H7 (cell line): ENCODE measurements around the gene TMEM178A. TPM values are rescaled to one million over a fixed set of nuclear protein-coding genes. Genes with fewer than 3 reads are reported as not detected.
"Not testable (repeated sequence)": the region's sequence is repeated elsewhere in the genome, so short reads cannot be mapped to it uniquely, and the experiment has no call there.

Source experiments
- DNase-seq: peaks from one replicate; pipeline ENCODE4 v3.0.0; 2012
- H3K27me3 ChIP-seq: 2 replicates; pipeline ENCODE4 v1.6.0; 2011; ENCODE audit warnings: mild to moderate bottlenecking, low read length; ENCODE audit not compliant: control insufficient read depth, insufficient read depth
- H3K36me3 ChIP-seq: replicated peaks from 2 replicates; pipeline ENCODE4 v1.5.1; 2011; ENCODE audit warnings: low read length; ENCODE audit not compliant: control insufficient read depth, insufficient read depth
- H3K4me3 ChIP-seq: 2 replicates; pipeline ENCODE4 v1.5.1; 2011; ENCODE audit warnings: low read depth, mild to moderate bottlenecking, control low read depth, low read length, moderate library complexity; ENCODE audit not compliant: insufficient read depth
- total RNA-seq: library from RNA; depleted of rRNA; stranded (reverse); fragments of >200 nt; shearing (Covaris generic); gene quantifications from 2 replicates; pipeline ENCODE4 v1.2.3, GENCODE V29; 2014

Gene TMEM178A
- total RNA-seq, 1 experiment from 2014 or later: 8.1 TPM

- Histone ChIP-seq H3K36me3 (no peaks in the 10 kb centered on the region), H3K27me3 (no peaks in the 10 kb centered on the region), H3K4me3 (no peak overlapping the region)
- DNase-seq: no peak
These were observed 27.1 kb upstream of the TMEM178A start for GRCh38 chr2:39638581-39638980.

- no peak for DNase-seq
- Histone ChIP-seq H3K36me3 (no peaks in the 10 kb centered on the region), H3K4me3 (no peak overlapping the region), H3K27me3 (no peaks in the 10 kb centered on the region)
These were observed 25.6 kb upstream of the TMEM178A start for GRCh38 chr2:39640107-39640506.

GRCh38 chr2:39640681-39641080 lies 25.0 kb upstream of the TMEM178A start:
- no peak for DNase-seq
- H3K36me3 ChIP-seq: no peaks in the 10 kb centered on the region
- H3K4me3 ChIP-seq: no peak overlapping the region
- no peaks in the 10 kb centered on the region for H3K27me3 ChIP-seq

GRCh38 chr2:39641635-39642034 lies 24.1 kb upstream of the TMEM178A start:
- no peaks in the 10 kb centered on the region for H3K27me3 ChIP-seq
- H3K36me3 ChIP-seq: no peaks in the 10 kb centered on the region
- no peak for DNase-seq
- H3K4me3 ChIP-seq: no peak overlapping the region

GRCh38 chr2:39642051-39642718 lies 23.5 kb upstream of the TMEM178A start:
- DNase-seq: no peak
- Histone ChIP-seq H3K4me3 (no peak overlapping the region), H3K36me3 (no peaks in the 10 kb centered on the region), H3K27me3 (no peaks in the 10 kb centered on the region)

- DNase-seq: no peak
- H3K36me3 ChIP-seq: no peaks in the 10 kb centered on the region
- H3K4me3 ChIP-seq: no peak overlapping the region
- H3K27me3 ChIP-seq: no peaks in the 10 kb centered on the region
These were observed 19.9 kb upstream of the TMEM178A start for GRCh38 chr2:39645826-39646225.

GRCh38 chr2:39646267-39646666 lies 19.4 kb upstream of the TMEM178A start:
- Histone ChIP-seq H3K27me3 (no peaks in the 10 kb centered on the region), H3K4me3 (no peak overlapping the region), H3K36me3 (no peaks in the 10 kb centered on the region)
- no peak for DNase-seq

- DNase-seq: peak; percentile 47
- Histone ChIP-seq H3K36me3 (no peaks in the 10 kb centered on the region), H3K4me3 (no peak overlapping the region), H3K27me3 (no peaks in the 10 kb centered on the region)
These were observed 18.5 kb upstream of the TMEM178A start for GRCh38 chr2:39647104-39647765.

GRCh38 chr2:39648580-39648979 lies 17.1 kb upstream of the TMEM178A start:
- no peaks in the 10 kb centered on the region for H3K36me3 ChIP-seq
- DNase-seq: no peak
- H3K27me3 ChIP-seq: no peaks in the 10 kb centered on the region
- no peak overlapping the region for H3K4me3 ChIP-seq

GRCh38 chr2:39649511-39649910 lies 16.2 kb upstream of the TMEM178A start:
- H3K4me3 ChIP-seq: no peak overlapping the region
- DNase-seq: no peak
- H3K27me3 ChIP-seq: no peaks in the 10 kb centered on the region
- H3K36me3 ChIP-seq: no peaks in the 10 kb centered on the region

- no peak for DNase-seq
- no peaks in the 10 kb centered on the region for H3K27me3 ChIP-seq
These were observed 15.2 kb upstream of the TMEM178A start for GRCh38 chr2:39650468-39650867.

GRCh38 chr2:39656215-39656614 lies 9.5 kb upstream of the TMEM178A start:
- DNase-seq, H3K4me3 ChIP-seq, H3K36me3 ChIP-seq, H3K27me3 ChIP-seq: not testable (repeated sequence)

More at GRCh38 chr2:39650468-39650867, 15.2 kb upstream of the TMEM178A start:
- H3K36me3 ChIP-seq: no peaks in the 10 kb centered on the region
- H3K4me3 ChIP-seq: no peak overlapping the region

GRCh38 chr2:39657287-39657937 lies 8.3 kb upstream of the TMEM178A start:
- H3K4me3 ChIP-seq: no peak overlapping the region
- H3K27me3 ChIP-seq: no peaks in the 10 kb centered on the region
- DNase-seq: no peak
- H3K36me3 ChIP-seq: no peaks in the 10 kb centered on the region

- Histone ChIP-seq H3K36me3 (no peaks in the 10 kb centered on the region), H3K27me3 (no peaks in the 10 kb centered on the region), H3K4me3 (no peak overlapping the region)
- DNase-seq: no peak
These were observed 7.3 kb upstream of the TMEM178A start for GRCh38 chr2:39658371-39658770.
